ENCODE data around the gene CSNK1G3.

CSNK1G3 gene

DNA sequence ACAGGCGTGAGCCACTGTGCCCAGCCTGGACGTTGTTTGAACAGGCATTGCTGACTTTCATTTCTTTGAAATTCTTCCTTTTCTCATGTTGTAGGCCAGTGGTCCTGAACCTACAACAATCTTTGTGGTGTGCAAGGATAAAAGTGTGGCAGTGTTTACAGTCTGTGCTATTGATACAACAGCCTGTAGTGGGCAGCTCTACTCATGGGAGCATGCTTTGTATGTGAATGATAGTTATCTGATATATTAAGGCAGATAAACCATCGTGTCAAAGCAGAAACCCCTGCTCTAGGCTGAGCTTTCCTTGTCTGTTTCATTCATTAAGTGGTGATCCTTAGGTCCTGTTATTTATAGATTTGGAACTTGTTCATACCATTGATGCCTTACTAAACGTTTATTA is 42.6 kb downstream of the CSNK1G3 start:
- DNase-seq (ENCODE audit: insufficient read length, low spot score) (no peak), FAIRE-seq (no peak)

DNA sequence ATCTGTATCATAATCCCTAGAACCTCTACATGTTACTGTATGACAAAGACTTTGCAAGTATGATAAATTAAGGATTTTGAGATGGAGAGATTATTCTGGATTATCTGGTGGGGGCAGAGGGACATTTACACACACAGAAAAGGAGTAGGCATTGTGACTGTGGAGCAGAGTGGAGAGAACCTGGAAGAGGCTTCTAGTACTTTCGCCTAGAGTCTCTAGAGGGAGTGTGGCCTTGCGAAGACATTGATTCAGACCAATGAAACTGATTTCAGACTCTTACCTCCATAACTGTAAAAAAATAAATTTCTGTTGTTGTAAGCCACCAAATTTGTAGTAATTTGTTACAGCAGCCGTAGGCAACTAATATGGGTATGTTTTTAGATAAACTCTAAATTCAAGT is 45.9 kb downstream of the CSNK1G3 start:
- FAIRE-seq (no peak), DNase-seq (ENCODE audit: insufficient read length, low spot score) (no peak)

DNA sequence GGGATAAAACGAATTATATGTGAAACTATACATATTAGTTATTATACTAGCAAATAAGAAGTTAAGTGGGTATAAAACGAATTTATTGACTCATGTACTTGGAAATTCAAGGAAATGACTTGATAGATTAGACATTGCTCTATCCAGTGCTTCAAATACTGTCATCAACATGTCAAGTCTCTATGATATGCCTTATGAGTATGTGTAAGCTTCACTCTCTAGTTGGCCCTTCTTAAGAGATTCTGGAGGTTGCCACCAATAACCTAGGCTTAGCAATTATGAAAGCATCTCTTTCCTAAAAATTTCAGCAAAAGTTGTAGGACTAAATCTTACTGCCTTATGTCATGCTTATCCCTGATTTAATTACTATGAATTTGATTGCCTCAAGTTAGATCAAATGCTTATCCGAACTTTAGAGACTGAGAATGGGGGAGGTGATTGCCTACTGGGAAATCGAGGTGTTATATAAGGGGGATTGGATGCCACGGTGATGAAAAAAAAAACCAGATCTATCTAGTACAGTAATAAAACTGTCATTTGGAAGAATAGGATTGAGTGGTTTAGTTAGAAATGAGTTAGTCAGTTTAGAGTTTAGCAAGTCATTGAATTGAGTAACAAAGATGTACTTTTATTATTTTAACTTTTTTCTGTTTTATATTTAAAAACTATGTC is 46.9 kb downstream of the CSNK1G3 start:
- DNase-seq (ENCODE audit: insufficient read length, low spot score): no peak
- no peak for FAIRE-seq

DNA sequence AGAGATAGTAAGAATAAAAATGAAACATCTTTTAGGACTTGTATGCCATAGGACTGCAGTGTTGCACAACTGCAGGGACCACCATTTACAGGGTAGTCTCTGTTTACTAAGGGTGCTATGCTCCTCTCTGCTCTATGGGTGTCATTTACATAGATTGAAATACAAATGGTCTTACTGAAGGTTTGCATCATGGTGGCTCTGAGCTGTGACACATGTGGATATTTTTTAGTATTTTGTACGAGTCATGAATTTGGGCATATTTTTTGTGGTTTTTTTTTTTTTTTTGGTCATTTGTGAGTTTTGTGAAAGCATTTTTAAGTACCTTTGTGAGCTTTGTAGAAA is 47.4 kb downstream of the CSNK1G3 start:
- no peak for DNase-seq (ENCODE audit: insufficient read length, low spot score)
- no peak for FAIRE-seq

DNA sequence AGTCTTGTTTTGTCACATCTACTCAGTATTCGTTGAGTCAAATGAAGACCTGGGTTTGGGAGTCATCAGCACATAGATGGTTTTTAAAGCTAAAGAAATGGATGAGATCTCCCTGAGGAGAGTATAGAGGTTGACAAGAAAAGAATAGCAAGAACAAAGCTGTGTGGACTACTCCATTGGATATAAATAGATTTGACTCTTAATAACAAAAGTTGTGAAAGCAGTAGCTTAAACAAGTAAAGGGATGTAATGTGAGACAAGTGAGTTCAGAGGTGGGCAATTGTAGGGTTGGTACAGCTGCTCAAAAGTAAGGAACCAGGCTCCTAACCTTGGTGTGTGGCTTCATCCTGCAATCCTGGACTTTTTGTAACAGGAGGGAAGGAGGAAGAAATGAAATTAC is 49.3 kb downstream of the CSNK1G3 start:
- FAIRE-seq (no peak), DNase-seq (ENCODE audit: insufficient read length, low spot score) (no peak)

DNA sequence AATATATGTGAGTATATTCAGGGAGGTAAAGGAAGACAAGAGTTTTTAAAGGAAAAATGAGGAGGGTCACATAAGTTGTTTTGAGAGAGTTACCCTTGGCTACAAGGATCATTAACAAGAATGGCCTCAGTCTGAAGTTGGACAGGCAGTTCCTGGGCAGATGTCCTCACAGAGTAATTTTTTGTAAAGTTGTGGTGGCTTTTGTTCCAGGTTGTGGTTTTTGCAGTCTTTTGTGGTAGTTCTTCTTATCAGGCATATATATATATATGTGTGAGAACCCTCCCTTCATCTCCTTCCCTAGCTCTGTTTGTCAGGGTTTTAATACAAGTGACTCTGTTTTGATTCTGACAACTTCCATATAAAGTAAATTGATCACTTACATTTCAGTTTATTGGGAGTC is 60.0 kb downstream of the CSNK1G3 start:
- no peak for FAIRE-seq
- no peak for DNase-seq (ENCODE audit: insufficient read length, low spot score)

DNA sequence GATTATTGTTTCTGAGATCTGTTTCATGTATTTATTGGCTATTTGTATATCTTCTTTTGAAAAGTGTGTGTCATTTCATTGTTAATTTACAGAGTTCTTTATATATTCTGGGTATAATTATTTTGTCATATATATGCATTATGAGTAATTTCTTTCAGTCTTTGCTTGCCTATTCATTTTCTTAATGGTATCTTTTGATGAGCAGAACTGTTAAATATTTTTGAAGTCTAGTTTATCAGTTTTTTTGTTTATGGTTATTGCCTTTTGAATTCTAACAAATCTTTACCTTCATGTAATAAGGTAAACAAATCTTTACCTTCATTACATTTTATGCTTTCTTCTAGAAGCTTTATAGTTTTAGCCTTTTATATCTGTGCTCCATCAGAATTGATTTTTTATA is 66.4 kb downstream of the CSNK1G3 start:
- FAIRE-seq: no peak
- no peak for DNase-seq (ENCODE audit: insufficient read length, low spot score)

DNA sequence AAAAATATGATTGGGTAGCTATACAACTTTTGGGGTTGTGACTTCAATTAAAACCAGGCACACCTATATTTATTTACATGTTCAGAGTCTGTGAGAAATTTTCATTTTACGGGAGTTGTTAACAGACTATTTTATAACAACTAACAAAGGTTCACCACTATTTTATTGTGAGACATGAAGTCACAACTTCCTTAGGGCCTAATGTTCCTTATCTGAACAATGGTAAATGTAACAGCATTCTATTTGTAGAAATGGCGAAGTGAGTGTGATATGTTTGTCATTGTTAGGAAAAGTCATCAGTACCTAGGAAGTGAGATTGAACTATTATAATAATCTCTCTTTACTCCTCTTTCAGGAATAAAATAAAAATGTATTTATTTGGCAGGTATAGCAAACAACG is 67.4 kb downstream of the CSNK1G3 start:
- DNase-seq (ENCODE audit: insufficient read length, low spot score): no peak
- FAIRE-seq: no peak

DNA sequence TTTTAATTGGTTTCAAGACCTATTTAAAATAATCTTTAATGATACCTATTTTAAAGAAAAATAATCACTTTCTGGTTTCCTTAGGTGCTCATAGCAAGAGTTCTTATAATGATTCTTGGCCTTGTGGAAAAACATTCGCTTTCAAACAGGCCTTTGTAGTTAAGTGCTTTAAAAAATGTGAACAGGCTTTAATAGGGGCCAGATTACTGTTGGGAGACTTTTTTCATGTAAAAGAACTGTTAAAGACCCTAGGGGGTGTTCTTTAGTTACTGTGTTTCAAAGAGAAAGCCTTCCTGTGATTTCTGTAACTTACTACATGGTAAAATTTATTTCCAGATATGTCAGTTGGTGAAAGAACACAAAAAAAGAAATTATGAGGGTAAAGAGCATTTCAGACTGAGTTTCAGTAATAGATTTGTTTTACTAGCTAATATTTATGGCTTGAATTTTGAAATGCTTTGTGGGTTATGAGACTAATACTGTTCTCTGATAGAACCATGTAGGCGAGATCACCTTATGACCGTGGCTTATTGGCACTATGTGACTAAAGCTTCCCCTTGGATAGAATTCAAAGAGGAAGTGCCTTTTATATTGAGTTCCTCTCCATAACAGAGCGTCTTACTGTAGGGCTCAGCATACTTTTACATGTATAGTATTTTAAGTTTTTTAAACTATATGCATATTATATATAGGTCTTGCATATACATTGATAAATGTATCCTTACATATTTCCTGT is 70.7 kb downstream of the CSNK1G3 start:
- FAIRE-seq: no peak
- DNase-seq (ENCODE audit: insufficient read length, low spot score): no peak

DNA sequence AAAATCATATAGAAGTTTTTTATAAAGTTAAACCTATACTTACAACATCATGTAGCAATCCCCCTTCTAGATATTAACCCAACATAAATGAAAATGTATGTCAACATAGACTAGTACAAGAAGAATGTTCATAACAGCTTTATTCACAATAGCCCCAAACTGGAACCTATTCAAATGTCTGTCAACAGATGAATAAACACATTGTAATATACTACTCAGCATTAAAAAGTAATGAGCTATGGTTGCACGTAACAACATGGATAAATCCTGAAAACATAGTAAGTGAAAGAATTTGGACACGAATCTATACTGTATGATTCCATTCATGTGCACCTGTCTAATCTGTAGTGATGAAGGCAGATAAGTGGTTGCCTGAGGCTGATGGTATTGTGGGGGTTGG is 73.9 kb downstream of the CSNK1G3 start:
- FAIRE-seq (no peak), DNase-seq (ENCODE audit: insufficient read length, low spot score) (no peak)

DNA sequence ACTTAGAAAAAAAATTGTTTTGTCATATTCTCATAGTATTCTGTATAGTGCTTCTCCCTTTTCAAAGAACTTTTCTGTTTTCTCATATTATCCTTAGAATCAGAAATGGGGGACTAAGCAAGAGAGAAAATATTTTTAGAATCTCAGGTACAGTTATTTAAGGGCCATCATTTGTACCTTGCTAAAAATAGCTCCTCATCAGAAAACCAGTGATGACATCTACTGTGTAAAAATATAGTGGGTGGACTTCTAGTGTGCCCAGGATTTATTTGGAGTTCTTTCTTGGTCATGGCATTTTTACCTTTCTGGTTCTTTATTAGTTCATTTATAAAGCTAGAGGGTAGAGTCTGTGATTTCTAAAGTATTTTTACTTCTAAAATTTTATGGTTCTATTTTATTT is 82.5 kb downstream of the CSNK1G3 start:
- FAIRE-seq: no peak

DNA sequence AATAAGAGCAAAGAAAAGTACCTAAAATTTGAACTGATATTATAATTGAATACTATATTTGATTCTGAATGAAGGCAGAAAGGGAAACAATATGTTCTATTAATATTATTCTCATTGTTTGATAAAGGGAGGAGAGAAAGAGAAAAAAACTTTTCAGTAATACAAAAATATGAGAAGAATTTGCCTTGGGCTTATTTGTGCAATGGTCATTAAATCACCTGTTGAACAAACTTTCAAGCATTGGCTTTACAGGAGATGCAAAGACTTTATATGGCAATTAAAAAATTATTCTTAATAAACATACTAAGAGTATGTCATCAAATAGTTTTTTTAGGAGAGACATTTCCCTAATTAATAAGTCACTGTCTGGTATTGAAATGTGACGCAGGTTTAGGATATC is 85.0 kb downstream of the CSNK1G3 start:
- FAIRE-seq (no peak), DNase-seq (ENCODE audit: insufficient read length, low spot score) (no peak)

More for the DNA sequence above, 82.5 kb downstream of the CSNK1G3 start:
- no peak for DNase-seq (ENCODE audit: insufficient read length, low spot score)

DNA sequence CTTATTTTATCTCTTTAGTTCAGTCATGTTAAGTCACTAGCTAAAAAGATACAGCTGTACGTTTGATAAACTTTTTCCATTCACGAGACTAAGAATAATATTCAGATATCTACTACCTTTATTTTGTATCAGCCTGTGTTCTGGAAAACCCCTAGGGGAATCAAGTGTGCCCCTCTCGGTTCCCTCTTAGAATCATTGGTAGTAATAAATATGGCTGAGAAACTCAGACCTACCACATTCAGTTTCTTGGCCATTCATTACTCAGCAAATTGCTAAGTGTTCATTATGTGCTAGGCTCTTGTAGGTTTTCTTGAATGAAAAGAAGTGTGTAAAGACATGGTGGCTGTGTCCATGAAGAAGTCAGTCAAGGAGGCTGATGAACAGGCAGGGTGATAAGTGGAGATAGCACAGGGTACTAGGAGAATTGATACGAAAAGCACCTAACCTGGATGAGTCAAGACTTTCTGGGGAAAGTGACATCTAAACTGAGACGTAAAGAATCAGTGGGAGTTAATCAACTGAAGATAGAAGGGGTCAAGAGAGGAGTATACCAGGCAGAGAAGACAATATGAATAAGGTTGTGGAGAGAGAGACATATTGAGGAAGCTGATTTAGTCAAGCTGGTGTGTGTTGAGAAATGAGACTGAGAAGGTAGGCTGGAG is 86.2 kb downstream of the CSNK1G3 start:
- DNase-seq (ENCODE audit: insufficient read length, low spot score) (no peak), FAIRE-seq (no peak)

DNA sequence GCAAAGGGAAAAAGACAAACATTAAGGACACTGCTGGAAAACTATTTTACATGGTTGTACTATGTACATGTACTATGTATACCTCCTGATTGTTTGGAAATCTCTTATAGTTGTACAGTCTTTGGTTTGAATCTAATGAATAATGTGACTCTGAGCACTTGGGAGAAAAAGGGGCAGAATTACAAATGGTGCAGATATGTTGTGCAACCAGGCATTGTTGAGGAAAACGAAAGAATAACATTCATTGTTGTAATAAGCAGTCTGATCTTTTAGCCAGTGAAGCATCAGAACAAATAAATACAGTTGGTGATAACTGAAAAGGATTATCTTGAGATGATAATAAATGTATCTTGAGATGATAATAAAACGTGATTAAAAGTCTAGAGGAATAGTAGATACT is 87.2 kb downstream of the CSNK1G3 start:
- DNase-seq (ENCODE audit: insufficient read length, low spot score): no peak
- FAIRE-seq: no peak

DNA sequence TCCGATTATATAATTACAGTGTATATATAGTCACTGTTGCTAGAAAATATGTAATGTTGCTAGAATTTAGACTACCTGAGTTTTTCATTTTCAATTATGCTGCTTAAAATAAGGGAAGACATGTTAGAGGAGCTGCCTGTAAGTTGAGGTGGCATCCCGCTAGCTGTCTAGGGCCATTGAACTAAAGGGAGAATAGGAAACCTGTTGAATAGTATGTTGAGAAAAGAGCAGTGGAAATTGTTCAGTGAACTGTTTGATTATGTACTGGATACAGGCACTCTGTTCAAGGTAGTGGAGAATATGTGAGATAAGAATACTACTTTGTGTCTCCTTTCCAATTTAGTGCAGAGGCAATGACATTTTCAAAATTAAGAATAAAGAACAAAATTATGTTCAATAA is 89.6 kb downstream of the CSNK1G3 start:
- FAIRE-seq (no peak), DNase-seq (ENCODE audit: insufficient read length, low spot score) (no peak)

DNA sequence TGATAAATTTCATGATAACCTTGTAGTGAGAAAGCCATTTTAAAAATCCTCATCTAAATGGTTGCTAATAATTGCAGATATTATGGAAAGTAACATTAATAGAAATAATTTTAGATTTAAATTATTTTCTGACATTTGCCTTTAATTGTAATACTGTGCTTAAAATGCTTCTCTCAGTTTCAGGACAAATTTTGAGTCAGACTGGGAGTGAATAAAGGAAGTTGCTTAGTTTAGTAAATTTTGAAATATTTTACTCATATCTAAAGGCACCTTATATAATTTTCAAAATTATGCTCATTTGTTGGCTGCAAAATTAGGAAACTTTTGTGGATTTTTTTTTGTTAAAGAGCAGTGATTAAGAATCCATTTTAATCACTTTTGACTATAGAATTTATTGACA is 93.8 kb downstream of the CSNK1G3 start:
- no peak for FAIRE-seq
- DNase-seq (ENCODE audit: insufficient read length, low spot score): no peak

DNA sequence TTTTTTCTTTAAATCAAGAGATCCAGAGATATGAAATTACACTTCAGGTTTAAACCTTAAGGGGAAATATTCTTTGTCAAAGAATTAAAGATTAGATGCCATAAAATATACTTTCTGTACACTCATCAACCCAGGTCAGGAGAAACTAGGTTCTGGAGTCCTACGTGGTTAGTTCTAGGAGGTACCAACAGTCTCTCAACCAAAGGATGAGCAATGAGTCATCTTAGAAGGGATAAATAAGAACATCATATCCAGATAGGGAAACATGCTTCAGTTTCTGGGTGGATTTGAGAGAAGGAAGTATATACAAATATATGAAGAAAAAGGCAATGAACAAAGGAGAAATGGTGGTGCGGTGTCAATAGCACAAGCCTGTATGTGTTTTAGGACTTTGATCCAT is 98.2 kb downstream of the CSNK1G3 start:
- FAIRE-seq: no peak
- no peak for DNase-seq (ENCODE audit: insufficient read length, low spot score)

DNA sequence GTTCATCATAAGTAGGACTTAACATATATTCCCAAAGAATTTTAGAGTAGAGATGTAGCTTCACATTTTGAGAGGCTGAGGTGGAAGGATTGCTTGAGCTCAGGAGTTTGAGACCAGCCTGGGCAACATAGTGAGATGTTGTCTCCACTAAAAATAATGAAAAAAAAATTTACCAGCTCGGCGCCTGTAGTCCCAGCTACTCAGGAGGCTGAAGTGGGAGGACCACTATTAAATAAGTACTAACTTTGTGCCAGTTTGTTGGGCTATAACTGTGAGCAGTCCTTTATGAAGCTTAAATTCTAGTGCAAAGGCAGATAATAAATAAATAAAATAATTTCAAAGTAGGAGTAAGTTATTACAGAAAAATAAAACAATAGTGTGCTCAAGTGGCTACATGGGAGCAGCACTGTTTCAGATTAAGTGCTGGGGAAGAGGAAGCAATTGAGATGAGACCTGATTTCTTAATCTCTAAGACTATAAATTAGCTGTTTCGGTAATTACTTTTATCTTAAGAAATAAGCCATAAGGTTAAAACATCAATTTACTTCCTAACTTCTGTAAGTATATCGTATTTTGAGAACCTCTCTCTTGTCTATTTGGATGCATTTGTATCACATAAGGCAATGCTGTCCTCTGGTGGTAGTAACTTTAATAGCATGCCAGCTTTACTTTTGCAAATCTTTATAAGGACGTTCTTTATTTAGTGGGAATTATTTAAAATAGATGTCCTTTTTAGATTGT is 98.9 kb downstream of the CSNK1G3 start:
- peak; percentile 23 for DNase-seq (ENCODE audit: insufficient read length, low spot score)
- FAIRE-seq: no peak

DNA sequence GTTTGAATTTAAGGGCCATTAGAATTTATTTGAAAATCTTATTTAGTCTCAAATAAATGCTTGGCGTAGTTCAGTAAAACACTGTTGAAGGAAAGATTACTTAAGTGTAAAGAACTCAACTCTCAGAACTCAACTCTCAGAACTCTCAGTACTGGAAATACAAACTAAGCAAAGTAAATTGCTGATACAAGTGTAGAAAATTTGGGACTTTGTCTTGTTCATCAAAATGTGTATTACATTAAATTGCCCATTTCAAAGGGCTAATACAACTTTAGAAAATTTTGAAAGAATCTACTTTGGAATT is 99.4 kb downstream of the CSNK1G3 start:
- no peak for DNase-seq (ENCODE audit: insufficient read length, low spot score)
- FAIRE-seq: no peak

DNA sequence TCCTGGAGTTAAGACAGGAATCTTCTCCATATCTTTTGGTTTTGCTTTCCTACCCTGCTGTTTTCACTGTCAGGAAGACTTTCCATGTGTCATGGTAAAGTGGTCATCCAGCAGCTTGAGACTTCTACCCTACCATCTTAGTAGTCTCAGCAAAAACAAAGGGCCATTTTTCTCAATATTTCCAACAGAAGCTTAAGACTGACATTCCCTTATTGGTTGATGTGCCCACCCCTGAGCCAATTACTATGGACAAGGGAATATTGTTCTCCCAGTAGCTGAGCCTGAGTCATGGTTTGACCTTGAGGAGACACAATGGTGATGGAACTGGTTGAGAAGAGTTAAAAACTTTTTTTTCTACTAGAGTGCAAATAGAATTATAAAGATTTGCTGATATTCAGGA is 105.6 kb downstream of the CSNK1G3 start:
- no peak for FAIRE-seq
- no peak for DNase-seq (ENCODE audit: insufficient read length, low spot score)

DNA sequence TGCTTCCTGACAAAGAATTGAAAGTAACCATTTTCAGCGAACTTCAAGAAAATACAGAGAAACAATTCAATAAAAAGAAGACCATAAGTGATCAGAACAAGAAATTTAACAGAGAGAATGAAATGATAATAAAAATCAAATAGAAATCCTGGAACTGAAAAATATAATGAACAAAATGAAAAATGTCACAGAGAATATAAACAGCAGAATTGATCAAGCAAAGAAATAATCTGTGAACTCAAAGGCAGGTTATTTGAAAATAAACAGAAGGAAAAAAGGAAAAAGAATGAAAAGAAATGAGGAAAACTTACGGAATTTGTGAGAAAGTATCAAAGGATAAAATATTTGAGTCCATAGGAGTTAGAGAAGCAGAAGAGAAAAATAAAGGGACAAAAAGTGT is 114.1 kb downstream of the CSNK1G3 start:
- no peak for DNase-seq (ENCODE audit: insufficient read length, low spot score)
- FAIRE-seq: no peak

Measured in HTR-8/SVneo (cell line).